Naive thymus-derived CD4-positive, alpha-beta T cell (primary cell): ENCODE results near the gene CCDC8. TPM values are rescaled to one million over a fixed set of nuclear protein-coding genes. Genes with fewer than 3 reads are reported as not detected.

Experiments used
- ATAC-seq: fragments of 150-1000 bp; cut with Tn5 transposase; 2 replicates; pipeline ENCODE4 v1.10.0; 2021; ENCODE audit warnings: mild to moderate bottlenecking, moderate library complexity
- CTCF ChIA-PET: fragments of 350-600 bp; sonication (Branson Sonifier 250); formaldehyde crosslinking; loops from one replicate; lab custom pipeline; 2021; ENCODE audit warnings: antibody characterized with exemption; lab: Charles Lee
- POLR2A ChIA-PET: fragments of 350-600 bp; sonication (Branson Sonifier 250); formaldehyde crosslinking; loops from one replicate; lab custom pipeline; 2021; ENCODE audit warnings: antibody characterized with exemption, inconsistent platforms; lab: Charles Lee
- DNase-seq, 9 donors: peaks; one replicate each; pipeline versions ENCODE4 v3.0.0 to v3.0.0-alpha.2; 2020 to 2022; ENCODE audit warnings: mixed read lengths in 1 of 9
- H3K27ac ChIP-seq: one replicate; pipeline ENCODE4 v1.7.0; 2013; ENCODE audit warnings: mild to moderate bottlenecking, low read depth, low read length, moderate library complexity
- H3K27me3 ChIP-seq, 2 donors: one replicate each; pipeline ENCODE4 v1.7.0; 2013; ENCODE audit warnings: low read length in 2 of 2, mild to moderate bottlenecking in 2 of 2, moderate library complexity in 2 of 2; ENCODE audit not compliant: control insufficient read depth in 2 of 2, insufficient read depth in 2 of 2
- H3K36me3 ChIP-seq, 3 experiments: 1 replicate in 2 of 3; 2 replicates in 1 of 3; pipeline ENCODE4 v1.7.0; 2013; ENCODE audit warnings: low read length in 3 of 3, mild to moderate bottlenecking in 3 of 3, moderate library complexity in 1 of 3; ENCODE audit not compliant: insufficient read depth in 3 of 3, control insufficient read depth in 2 of 3
- H3K4me1 ChIP-seq, 2 donors: one replicate each; pipeline ENCODE4 v1.7.0; 2013; ENCODE audit warnings: low read length in 2 of 2, mild to moderate bottlenecking in 2 of 2, moderate library complexity in 1 of 2; ENCODE audit not compliant: control insufficient read depth in 2 of 2, insufficient read depth in 2 of 2
- H3K4me3 ChIP-seq: 2 replicates; pipeline ENCODE4 v1.7.0; 2013; ENCODE audit warnings: mild to moderate bottlenecking, low read length
- H3K9me3 ChIP-seq, 3 experiments: 1 replicate in 2 of 3; 2 replicates in 1 of 3; pipeline ENCODE4 v1.7.0; 2013; ENCODE audit warnings: low read length in 3 of 3; ENCODE audit not compliant: control insufficient read depth in 2 of 3
- H3K27ac Mint-ChIP-seq, 9 donors: one replicate each; pipeline ENCODE4 v1.8.0; 2020 to 2022; ENCODE audit warnings: mixed read lengths in 9 of 9, mild to moderate bottlenecking in 8 of 9, moderate library complexity in 5 of 9, inconsistent platforms in 2 of 9
- H3K27me3 Mint-ChIP-seq, 5 donors: one replicate each; pipeline ENCODE4 v1.8.0; 2021 to 2022; ENCODE audit warnings: mixed read lengths in 5 of 5, mild to moderate bottlenecking in 1 of 5
- H3K36me3 Mint-ChIP-seq, 5 donors: one replicate each; pipeline ENCODE4 v1.8.0; 2020 to 2022; ENCODE audit warnings: mixed read lengths in 5 of 5, mild to moderate bottlenecking in 3 of 5, inconsistent platforms in 1 of 5
- H3K4me1 Mint-ChIP-seq, 7 donors: one replicate each; pipeline ENCODE4 v1.8.0; 2020 to 2022; ENCODE audit warnings: mixed read lengths in 7 of 7, mild to moderate bottlenecking in 3 of 7, inconsistent platforms in 1 of 7
- H3K4me3 Mint-ChIP-seq, 10 donors: one replicate each; pipeline ENCODE4 v1.8.0; 2020 to 2022; ENCODE audit warnings: mild to moderate bottlenecking in 10 of 10, mixed read lengths in 10 of 10, moderate library complexity in 6 of 10, inconsistent platforms in 2 of 10
- H3K9me3 Mint-ChIP-seq, 11 donors: one replicate each; pipeline ENCODE4 v1.8.0; 2020 to 2022; ENCODE audit warnings: mixed read lengths in 11 of 11, mild to moderate bottlenecking in 4 of 11, inconsistent platforms in 1 of 11, moderate library complexity in 1 of 11
- intact Hi-C, 2 donors: fragments of 100-400 bp; cut with micrococcal nuclease; formaldehyde crosslinking; loops; one replicate each; pipeline ENCODE4 v1.15.1; 2023
- polyA plus RNA-seq, 2 donors: library from polyadenylated mRNA; unstranded; fragments of 300-500 nt; fragmentation: Illumina TruSeq; gene quantifications; one replicate each; pipeline ENCODE4 v1.2.3, GENCODE V29; 2021
- total RNA-seq, 6 experiments: library from RNA in 5 of 6; stranded (reverse) in 5 of 6; gene quantifications; 1 replicate in 5 of 6; 2 replicates in 1 of 6; pipeline ENCODE4 v1.2.3 and lab custom pipeline; 2021 to 2026

CCDC8 gene
- total and polyA plus RNA-seq, 7 experiments from 2014 or later: not detected

DNA sequence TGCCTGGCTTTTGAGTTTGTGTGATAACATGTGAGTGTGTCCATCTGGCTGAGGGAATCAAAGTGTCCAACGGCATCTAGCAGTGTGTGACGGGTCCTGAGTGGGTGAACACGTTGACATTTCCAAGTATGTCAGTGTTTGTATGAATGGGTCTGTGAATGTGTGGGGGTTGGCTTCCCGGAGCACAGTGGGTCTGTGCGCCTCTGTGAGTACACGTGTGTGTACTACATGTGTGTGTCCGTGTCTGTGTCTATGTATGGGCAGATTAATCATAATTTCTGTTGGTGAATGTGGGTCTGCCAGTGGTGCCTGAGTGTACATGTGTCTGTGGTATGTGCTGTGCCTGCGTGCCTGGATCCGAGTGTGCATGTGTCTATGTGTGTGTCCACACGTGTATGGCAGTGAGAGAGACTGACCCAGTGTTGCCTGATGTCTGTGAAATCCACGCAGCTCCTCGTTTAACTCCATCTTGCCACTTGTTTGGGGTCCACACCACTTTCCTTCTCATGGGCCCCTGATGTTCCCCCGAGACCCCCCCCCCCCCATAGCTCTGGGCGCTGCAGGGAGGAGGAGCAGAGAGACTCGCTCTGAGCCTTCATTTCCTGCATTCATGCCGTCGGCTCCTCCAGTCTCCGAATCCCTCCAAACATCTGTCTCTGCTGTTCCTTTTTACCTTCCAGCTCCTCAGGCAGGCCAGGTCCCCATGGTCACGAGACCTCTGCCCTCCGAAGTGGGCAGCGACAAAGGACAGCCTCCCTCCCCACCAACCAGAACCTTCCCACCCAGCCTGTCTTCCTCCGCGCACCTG lies 5.3 kb downstream of the CCDC8 start:
- CTCF ChIA-PET: interaction anchor here (0.7 kb wide), 1 partner anchor 66 kb away, joined by 3 read pairs; no protein-coding TSS in a partner anchor
- H3K9me3 ChIP-seq: no peaks in the 10 kb centered on the region
- POLR2A ChIA-PET: no interaction called here
- H3K27ac ChIP-seq: no peak overlapping the region
- peaks cover 0 to 15% of the 10 kb centered on the region in 2 donors for H3K4me1 ChIP-seq
- Mint-ChIP-seq H3K27me3 (peaks cover 59 to 88% (median 69%) of the 10 kb centered on the region in 5 donors), H3K27ac (no peak overlapping the region), H3K9me3 (peaks cover 0 to 5% (median 0%) of the 10 kb centered on the region in 11 donors), H3K4me1 (peaks cover 10 to 30% (median 17%) of the 10 kb centered on the region in 7 donors), H3K4me3 (peak overlapping the region in 1 of 10 donors; percentile 52), H3K36me3 (no peaks in the 10 kb centered on the region)
- H3K27me3 ChIP-seq: peaks cover 0 to 14% of the 10 kb centered on the region in 2 donors
- intact Hi-C loops: loop anchor here in 1 of 2 donors (10.0 kb wide), 1 partner anchor 257 kb away; the partner anchor contains the start of gene DACT3
- no peaks in the 10 kb centered on the region for H3K36me3 ChIP-seq
- ATAC-seq (no peak), DNase-seq (no peak)
- H3K4me3 ChIP-seq: no peak overlapping the region

DNA sequence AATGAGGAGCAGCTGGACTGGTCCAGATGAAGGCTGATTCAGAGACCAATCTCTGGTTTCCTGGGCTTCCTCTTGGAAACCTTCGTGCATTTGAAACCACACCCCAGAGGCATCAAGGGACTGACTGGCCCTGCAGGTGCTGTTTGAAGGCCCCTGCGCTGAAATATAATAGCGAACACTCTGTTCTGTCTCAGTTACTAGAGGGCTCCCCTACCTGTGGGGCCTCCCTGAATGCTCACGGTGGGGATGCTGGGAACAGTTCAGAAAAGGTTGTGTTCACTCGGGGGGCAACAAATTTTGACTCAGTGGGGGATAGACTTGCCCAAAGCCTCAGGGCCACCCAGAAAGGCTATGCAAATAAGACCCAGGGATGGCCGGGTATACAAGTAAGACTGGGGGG lies 6.4 kb downstream of the CCDC8 start:
- Mint-ChIP-seq H3K9me3 (peaks cover 0 to 5% (median 0%) of the 10 kb centered on the region in 11 donors), H3K4me3 (no peak overlapping the region), H3K4me1 (peaks cover 10 to 30% (median 21%) of the 10 kb centered on the region in 7 donors), H3K36me3 (no peaks in the 10 kb centered on the region), H3K27me3 (peaks cover 58 to 88% (median 70%) of the 10 kb centered on the region in 5 donors), H3K27ac (no peak overlapping the region)
- ATAC-seq: no peak
- H3K4me3 ChIP-seq: no peak overlapping the region
- CTCF ChIA-PET: interaction anchor here (0.7 kb wide), 1 partner anchor 67 kb away, joined by 3 read pairs; no protein-coding TSS in a partner anchor
- POLR2A ChIA-PET: no interaction called here
- no peak for DNase-seq
- intact Hi-C loops: loop anchor here in 1 of 2 donors (10.0 kb wide), 1 partner anchor 258 kb away; the partner anchor contains the start of gene DACT3
- peaks cover 0 to 14% of the 10 kb centered on the region in 2 donors for H3K27me3 ChIP-seq
- H3K36me3 ChIP-seq: no peaks in the 10 kb centered on the region
- no peak overlapping the region for H3K27ac ChIP-seq
- H3K4me1 ChIP-seq: peaks cover 0 to 15% of the 10 kb centered on the region in 2 donors
- no peaks in the 10 kb centered on the region for H3K9me3 ChIP-seq

DNA sequence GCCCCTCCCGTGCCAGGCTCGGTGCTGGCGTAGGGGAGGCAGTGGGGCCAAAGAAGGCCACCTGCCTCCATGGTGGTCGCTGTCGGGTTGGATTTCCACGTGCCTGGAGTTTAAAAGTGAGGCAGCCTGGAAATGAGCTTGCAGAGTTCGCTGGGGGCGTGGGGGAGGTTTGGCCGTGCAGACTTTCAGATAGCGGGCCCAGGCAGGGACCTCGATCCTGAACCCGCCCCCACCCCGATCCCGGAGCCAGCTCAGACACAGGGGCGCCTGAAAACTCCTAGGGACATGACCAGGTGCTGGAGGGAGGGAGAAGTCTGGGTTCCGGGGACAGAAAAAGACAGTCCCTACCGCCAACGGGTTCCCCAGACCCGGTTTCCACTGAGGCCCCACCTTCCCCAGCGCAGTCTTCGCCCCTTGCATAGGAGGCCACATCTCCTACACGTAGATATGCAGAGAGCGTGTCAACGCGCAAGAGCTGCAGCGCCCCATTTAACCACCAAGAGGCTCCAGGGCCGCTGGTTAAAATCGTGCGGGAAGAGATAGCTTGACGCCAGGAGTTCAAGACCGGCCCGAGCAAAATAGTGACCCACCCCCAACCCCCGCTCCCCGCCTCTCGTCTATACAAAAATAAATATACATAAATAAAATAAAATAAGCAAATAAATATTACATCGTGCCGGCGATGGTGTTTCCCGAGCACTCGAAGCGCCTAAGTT lies 8.5 kb downstream of the CCDC8 start:
- CTCF ChIA-PET: interaction anchor here (0.6 kb wide), 1 partner anchor 10 kb away, joined by 4 read pairs; no protein-coding TSS in a partner anchor
- H3K4me3 Mint-ChIP-seq: peak overlapping the region in 8 of 10 donors; percentile 9 to 94 (median 76)
- H3K27me3 Mint-ChIP-seq: peaks cover 49 to 77% (median 57%) of the 10 kb centered on the region in 5 donors
- Histone ChIP-seq H3K4me1 (peaks cover 0 to 15% of the 10 kb centered on the region in 2 donors), H3K27me3 (peaks cover 0 to 15% of the 10 kb centered on the region in 2 donors), H3K4me3 (peak overlapping the region; percentile 2), H3K36me3 (no peaks in the 10 kb centered on the region), H3K27ac (no peak overlapping the region), H3K9me3 (no peaks in the 10 kb centered on the region)
- ATAC-seq (no peak), DNase-seq (no peak)
- POLR2A ChIA-PET: no interaction called here
- H3K36me3 Mint-ChIP-seq: no peaks in the 10 kb centered on the region
- peaks cover 10 to 30% (median 21%) of the 10 kb centered on the region in 7 donors for H3K4me1 Mint-ChIP-seq
- intact Hi-C loops: loop anchor here in 1 of 2 donors (10.0 kb wide), 1 partner anchor 260 kb away; the partner anchor contains the start of gene DACT3
- peaks cover 0 to 5% (median 0%) of the 10 kb centered on the region in 11 donors for H3K9me3 Mint-ChIP-seq
- H3K27ac Mint-ChIP-seq: peak overlapping the region in 1 of 9 donors; percentile 74

DNA sequence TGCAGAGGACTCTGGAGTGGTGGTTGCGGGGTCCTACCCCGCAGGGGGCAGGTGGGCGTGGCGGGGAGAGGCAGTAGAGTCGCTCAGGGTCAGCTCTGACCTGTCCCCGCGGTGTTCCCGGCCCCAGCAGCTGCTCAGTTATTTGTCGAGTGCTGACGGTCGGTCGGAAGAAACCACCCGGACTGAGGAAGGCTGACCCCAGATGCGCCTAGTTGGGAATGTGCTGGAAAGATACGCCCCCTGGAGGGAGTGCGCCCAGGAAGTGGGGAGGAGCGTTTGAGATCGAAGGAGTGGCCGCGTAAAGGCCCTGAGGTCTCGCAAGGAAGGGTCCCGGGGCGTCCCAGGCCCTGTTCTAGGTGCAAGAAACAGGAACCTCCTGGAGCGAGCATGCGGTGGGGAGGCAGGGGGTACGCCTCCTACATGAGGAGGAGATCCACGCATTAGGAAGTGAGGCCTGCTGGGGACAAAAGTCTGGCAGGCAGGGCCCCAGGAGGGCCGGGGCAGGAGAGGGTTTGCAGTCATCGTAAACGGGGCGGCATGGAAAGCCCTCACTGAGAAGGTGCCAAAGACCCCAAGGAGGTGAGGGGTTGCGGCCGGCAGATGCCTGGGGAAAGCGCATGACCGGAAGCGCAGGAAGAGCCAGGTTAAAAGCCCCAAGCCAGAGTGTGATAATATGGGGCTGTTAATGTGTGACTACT lies 9.2 kb downstream of the CCDC8 start:
- peaks cover 0 to 15% of the 10 kb centered on the region in 2 donors for H3K4me1 ChIP-seq
- DNase-seq (no peak), ATAC-seq (peak; percentile 22)
- peaks cover 49 to 76% (median 57%) of the 10 kb centered on the region in 5 donors for H3K27me3 Mint-ChIP-seq
- H3K4me1 Mint-ChIP-seq: peaks cover 10 to 30% (median 21%) of the 10 kb centered on the region in 7 donors
- intact Hi-C loops: loop anchor here in 1 of 2 donors (10.0 kb wide), 1 partner anchor 261 kb away; the partner anchor contains the start of gene DACT3
- H3K27me3 ChIP-seq: peaks cover 0 to 15% of the 10 kb centered on the region in 2 donors
- H3K27ac ChIP-seq: no peak overlapping the region
- H3K9me3 Mint-ChIP-seq: peaks cover 0 to 5% (median 0%) of the 10 kb centered on the region in 11 donors
- H3K4me3 Mint-ChIP-seq: peak overlapping the region; percentile 34 to 94 (median 74)
- H3K9me3 ChIP-seq: no peaks in the 10 kb centered on the region
- H3K36me3 ChIP-seq: no peaks in the 10 kb centered on the region
- CTCF ChIA-PET: interaction anchor here (3.1 kb wide), 1 partner anchor 84 kb away, joined by 10 read pairs; no protein-coding TSS in a partner anchor
- POLR2A ChIA-PET: no interaction called here
- H3K4me3 ChIP-seq: peak overlapping the region; percentile 2
- H3K27ac Mint-ChIP-seq: peak overlapping the region in 2 of 9 donors; percentile 42 to 74
- no peaks in the 10 kb centered on the region for H3K36me3 Mint-ChIP-seq

DNA sequence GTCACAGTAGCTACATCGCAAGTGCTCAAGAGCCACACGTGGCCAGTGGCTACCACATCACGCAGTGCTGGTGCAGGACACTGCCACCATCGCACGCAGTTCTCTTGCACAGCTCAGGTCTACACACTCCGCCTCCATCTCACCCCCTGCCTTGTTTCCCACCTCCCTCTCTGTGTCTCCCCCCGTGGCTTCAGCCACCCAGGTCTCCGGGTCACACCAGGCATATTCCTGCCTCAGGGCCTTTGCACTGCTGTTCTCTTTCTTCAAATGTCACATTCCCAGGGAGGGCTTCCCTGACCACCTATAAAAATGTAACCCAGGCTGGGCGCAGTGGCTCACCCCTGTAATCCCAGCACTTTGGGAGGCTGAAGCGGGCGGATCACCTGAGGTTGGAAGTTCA lies 10.6 kb downstream of the CCDC8 start:
- H3K36me3 Mint-ChIP-seq: no peaks in the 10 kb centered on the region
- H3K9me3 Mint-ChIP-seq: peaks cover 0 to 5% (median 0%) of the 10 kb centered on the region in 11 donors
- H3K27me3 Mint-ChIP-seq: peaks cover 40 to 65% (median 46%) of the 10 kb centered on the region in 5 donors
- H3K4me1 Mint-ChIP-seq: peaks cover 10 to 21% (median 18%) of the 10 kb centered on the region in 7 donors
- intact Hi-C loops: loop anchor here (1.0 to 10.0 kb wide), 3 partner anchors 85 to 262 kb away; partner anchors contain the start of gene DACT3 (in 1 of the 2)
- DNase-seq (no peak), ATAC-seq (no peak)
- ChIA-PET CTCF (interaction anchor here (0.7 to 3.1 kb wide), 5 partner anchors 85 to 157 kb away, joined by 3 to 10 read pairs (median 3); no protein-coding TSS in a partner anchor), POLR2A (no interaction called here)
- H3K27ac Mint-ChIP-seq: peak overlapping the region in 1 of 9 donors; percentile 43
- no peak overlapping the region for H3K27ac ChIP-seq
- H3K36me3 ChIP-seq: no peaks in the 10 kb centered on the region
- H3K4me3 ChIP-seq: no peak overlapping the region
- peaks cover 0 to 15% of the 10 kb centered on the region in 2 donors for H3K27me3 ChIP-seq
- H3K4me1 ChIP-seq: peaks cover 0 to 15% of the 10 kb centered on the region in 2 donors
- H3K4me3 Mint-ChIP-seq: no peak overlapping the region
- H3K9me3 ChIP-seq: no peaks in the 10 kb centered on the region
